IMR-90 (cell line): Measurements from ENCODE around the gene ARHGAP28. TPM values are rescaled to one million over a fixed set of nuclear protein-coding genes. Genes with fewer than 3 reads are reported as not detected.

Experiments
- ATAC-seq: fragments of 200-7000 bp; cut with Tn5 transposase; 2 replicates; pipeline ENCODE4 v1.9.1; 2020; ENCODE audit warnings: low read depth, mild to moderate bottlenecking, moderate library complexity
- BruUV-seq: library from RNA; stranded (reverse); fragments of 400-500 nt; replicated peaks from 2 replicates; lab custom pipeline; 2021; lab: Mats Ljungman, UMichigan
- CTCF ChIA-PET: fragments of 300-600 bp; formaldehyde crosslinking; extraction: SDS; loops from one replicate; lab custom pipeline; 2021; ENCODE audit warnings: antibody characterized with exemption; lab: Yijun Ruan, JAX
- POLR2A ChIA-PET: fragments of 300-600 bp; sonication (Branson Sonifier 250); formaldehyde crosslinking; loops from one replicate; lab custom pipeline; 2022; ENCODE audit warnings: antibody characterized with exemption; ENCODE audit not compliant: unreplicated experiment; lab: Charles Lee
- DNase-seq: peaks from one replicate; pipeline ENCODE4 v3.0.0; 2013
- H2AFZ ChIP-seq: replicated peaks from 2 replicates; pipeline ENCODE3; 2013; ENCODE audit warnings: low read length, mild to moderate bottlenecking; ENCODE audit not compliant: poor library complexity
- H2AK5ac ChIP-seq: 2 replicates; pipeline ENCODE4 v1.6.1; 2013; ENCODE audit warnings: low read depth, low read length, inconsistent platforms
- H2AK9ac ChIP-seq: replicated peaks from 2 replicates; pipeline ENCODE3; 2013; ENCODE audit warnings: mild to moderate bottlenecking, low read depth, low read length, moderate library complexity; ENCODE audit not compliant: poor library complexity
- H2BK120ac ChIP-seq: 2 replicates; pipeline ENCODE4 v1.6.1; 2013; ENCODE audit warnings: low read depth, low read length, inconsistent platforms
- H2BK15ac ChIP-seq: 3 replicates; pipeline ENCODE4 v1.6.1; 2013; ENCODE audit warnings: low read depth, low read length, inconsistent platforms
- H2BK20ac ChIP-seq: 2 replicates; pipeline ENCODE4 v1.6.1; 2013; ENCODE audit warnings: low read depth, mild to moderate bottlenecking, inconsistent platforms, low read length, moderate library complexity
- H2BK5ac ChIP-seq: 2 replicates; pipeline ENCODE4 v1.6.1; 2013; ENCODE audit warnings: mild to moderate bottlenecking, low read depth, low read length, inconsistent platforms; ENCODE audit not compliant: poor library complexity, severe bottlenecking
- H3K14ac ChIP-seq: replicated peaks from 2 replicates; pipeline ENCODE4 v1.6.1; 2013; ENCODE audit warnings: low read depth, low read length, inconsistent platforms
- H3K18ac ChIP-seq: 2 replicates; pipeline ENCODE4 v1.6.1; 2013; ENCODE audit warnings: low read depth, low read length, control low read depth
- H3K23ac ChIP-seq: 2 replicates; pipeline ENCODE4 v1.6.1; 2013; ENCODE audit warnings: low read depth, low read length, inconsistent platforms
- H3K27ac ChIP-seq: 2 replicates; pipeline ENCODE4 v1.5.1; 2013; ENCODE audit warnings: mild to moderate bottlenecking, control low read depth, low read length; ENCODE audit not compliant: insufficient read depth
- H3K27me3 ChIP-seq: 2 replicates; pipeline ENCODE4 v1.6.1; 2013; ENCODE audit warnings: low read length; ENCODE audit not compliant: control insufficient read depth, insufficient read depth
- H3K36me3 ChIP-seq: 2 replicates; pipeline ENCODE4 v1.6.1; 2013; ENCODE audit warnings: low read length, mixed read lengths; ENCODE audit not compliant: control insufficient read depth, insufficient read depth
- H3K4ac ChIP-seq: 2 replicates; pipeline ENCODE4 v1.6.1; 2013; ENCODE audit warnings: low read depth, low read length, inconsistent platforms
- H3K4me1 ChIP-seq: 2 replicates; pipeline ENCODE4 v1.6.1; 2013; ENCODE audit warnings: low read length, mixed read lengths; ENCODE audit not compliant: control insufficient read depth, insufficient read depth
- H3K4me2 ChIP-seq: 2 replicates; pipeline ENCODE4 v1.6.1; 2013; ENCODE audit warnings: low read depth, mild to moderate bottlenecking, control low read depth, low read length, moderate library complexity
- H3K4me3 ChIP-seq: 2 replicates; pipeline ENCODE4 v1.5.1; 2013; ENCODE audit warnings: low read depth, mild to moderate bottlenecking, control low read depth, low read length, moderate library complexity; ENCODE audit not compliant: insufficient read depth
- H3K56ac ChIP-seq: 2 replicates; pipeline ENCODE4 v1.6.1; 2013; ENCODE audit warnings: low read length, inconsistent platforms; ENCODE audit not compliant: insufficient read depth; ENCODE audit errors: extremely low read depth
- H3K79me1 ChIP-seq, 2 experiments: 2 replicates each; pipeline ENCODE4 v1.6.1; 2013; ENCODE audit warnings: low read length in 2 of 2, inconsistent platforms in 1 of 2, low read depth in 1 of 2
- H3K9ac ChIP-seq: 2 replicates; pipeline ENCODE4 v1.6.1; 2013; ENCODE audit warnings: low read depth, low read length, control low read depth
- H3K9me1 ChIP-seq: 2 replicates; pipeline ENCODE4 v1.6.1; 2013; ENCODE audit warnings: low read length, inconsistent platforms; ENCODE audit not compliant: insufficient read depth
- H3K9me3 ChIP-seq: 2 replicates; pipeline ENCODE4 v1.6.1; 2013; ENCODE audit warnings: low read length; ENCODE audit not compliant: control insufficient read depth, insufficient read depth
- H4K20me1 ChIP-seq: 2 replicates; pipeline ENCODE4 v1.6.1; 2013; ENCODE audit warnings: low read length, inconsistent platforms; ENCODE audit not compliant: insufficient read depth
- H4K5ac ChIP-seq: 2 replicates; pipeline ENCODE4 v1.6.1; 2013; ENCODE audit warnings: mild to moderate bottlenecking, low read depth, low read length, control low read depth
- H4K8ac ChIP-seq, 2 experiments: 2 replicates each; pipeline ENCODE4 v1.6.1; 2013; ENCODE audit warnings: low read depth in 2 of 2, low read length in 2 of 2, control low read depth in 1 of 2, inconsistent platforms in 1 of 2
- H4K91ac ChIP-seq: 2 replicates; pipeline ENCODE4 v1.6.1; 2013; ENCODE audit warnings: low read depth, low read length, inconsistent platforms; ENCODE audit not compliant: insufficient read depth
- CEBPB ChIP-seq: IDR thresholded peaks from 2 replicates; pipeline ENCODE4 v1.6.1; 2012; ENCODE audit warnings: low read depth, low read length, improper control_type of control experiment
- CTCF ChIP-seq: conservative IDR thresholded peaks from 2 replicates; pipeline ENCODE4 v1.5.1; 2012; ENCODE audit warnings: mild to moderate bottlenecking, low read depth, low read length, improper control_type of control experiment
- MAFK ChIP-seq: IDR thresholded peaks from 2 replicates; pipeline ENCODE4 v1.6.1; 2012; ENCODE audit warnings: low read depth, low read length, improper control_type of control experiment
- MXI1 ChIP-seq: IDR thresholded peaks from 2 replicates; pipeline ENCODE4 v1.6.1; 2012; ENCODE audit warnings: low read depth, mild to moderate bottlenecking, low read length, moderate library complexity, borderline replicate concordance
- NFE2L2 ChIP-seq: fragments of 150-350 bp; IDR thresholded peaks from 2 replicates; pipeline ENCODE4 v1.6.1; 2016; ENCODE audit warnings: low read depth, mild to moderate bottlenecking, low read length
- POLR2A ChIP-seq: IDR thresholded peaks from 2 replicates; pipeline ENCODE4 v1.6.1; 2012; ENCODE audit warnings: mild to moderate bottlenecking, low read depth, low read length
- RCOR1 ChIP-seq: IDR thresholded peaks from 2 replicates; pipeline ENCODE4 v1.6.1; 2012; ENCODE audit warnings: mild to moderate bottlenecking, low read length, improper control_type of control experiment; ENCODE audit not compliant: insufficient replicate concordance
- SMC3 ChIP-seq: fragments of 150-350 bp; IDR thresholded peaks from 2 replicates; pipeline ENCODE4 v1.6.1; 2016; ENCODE audit warnings: low read depth, mild to moderate bottlenecking, antibody characterized with exemption, low read length, moderate library complexity
- USF2 ChIP-seq: fragments of 150-350 bp; IDR thresholded peaks from 2 replicates; pipeline ENCODE4 v1.6.1; 2017; ENCODE audit warnings: mild to moderate bottlenecking, antibody characterized with exemption, low read length, low read depth
- WGBS, 2 experiments: methylation state at CpG; one replicate each; pipeline versions ENCODE4 v1.1.5 to v1.1.7; 2013; ENCODE audit warnings: missing lambda C conversion rate in 2 of 2; ENCODE audit not compliant: insufficient read length in 1 of 2; ENCODE audit errors: extremely low coverage in 2 of 2; 5-methylcytosine and 5-hydroxymethylcytosine counted together
- dilution Hi-C: fragments of 300-500 bp; cut with HindIII; formaldehyde crosslinking; loops from one replicate; pipeline ENCODE4 v1.14.3; 2018; ENCODE audit warnings: low sequenced_read_pairs; ENCODE audit not compliant: unreplicated experiment
- in situ Hi-C: fragments of 300-500 bp; cut with MboI; formaldehyde crosslinking; loops from 3 replicates; pipeline ENCODE4 v1.14.3; 2019; ENCODE audit warnings: low sequenced_read_pairs, inconsistent platforms, mixed read lengths
- intact Hi-C: fragments of 100-400 bp; cut with micrococcal nuclease; formaldehyde crosslinking; loops from 2 replicates; pipeline ENCODE4 v1.10.0; 2022
- polyA plus RNA-seq, 3 experiments: library from polyadenylated mRNA; depleted of rRNA; stranded (reverse); fragments of >200 nt; gene quantifications; 2 replicates each; pipeline ENCODE4 v1.2.3, GENCODE V29; 2012; ENCODE audit warnings: low replicate concordance in 1 of 3
- total RNA-seq: library from RNA; depleted of rRNA; stranded (reverse); fragments of >200 nt; gene quantifications from 2 replicates; pipeline ENCODE4 v1.2.3, GENCODE V29; 2012

Gene ARHGAP28
- total and polyA plus RNA-seq, 2 of the 4 experiments (the other 2 are of a cell fraction): 1.8 to 3.8 TPM

GRCh38 chr18:6785411-6785810 lies 55.9 kb downstream of the ARHGAP28 start:
- Histone ChIP-seq H4K91ac (peak overlapping the region; percentile 70), H3K9me1 (peaks cover 11% of the 10 kb centered on the region), H3K9ac (no peak overlapping the region), H2AK9ac (no peak overlapping the region), H4K5ac (peak overlapping the region; percentile 56), H3K18ac (peak overlapping the region; percentile 92), H3K79me1 (no peaks in the 10 kb centered on the region), H3K36me3 (peaks cover 5% of the 10 kb centered on the region; the same call in 1 of the 2 replicates), H2AK5ac (peak overlapping the region; percentile 44; the same call in 1 of the 2 replicates), H2BK120ac (peak overlapping the region; percentile 66), H2BK20ac (peak overlapping the region; percentile 38), H4K8ac (peak overlapping the region in 1 of 2 experiments; percentile 53; a peak in 3 of 4 replicates), H2AFZ (no peak overlapping the region), H3K4me1 (peaks cover 22% of the 10 kb centered on the region), H3K27ac (peak overlapping the region; percentile 50; the same call in 1 of the 2 replicates), H4K20me1 (no peaks in the 10 kb centered on the region), H3K9me3 (no peaks in the 10 kb centered on the region), H2BK15ac (peak overlapping the region; percentile 36; the same call in 2 of the 3 replicates), H3K14ac (peak overlapping the region; percentile 59), H2BK5ac (no peak overlapping the region), H3K27me3 (no peaks in the 10 kb centered on the region), H3K4me3 (no peak overlapping the region), H3K23ac (peak overlapping the region; percentile 27; the same call in 1 of the 2 replicates), H3K56ac (no peak overlapping the region), H3K4ac (peak overlapping the region; percentile 62), H3K4me2 (peak overlapping the region; percentile 55)
- TF ChIP-seq NFE2L2: no peak
- TF ChIP-seq MAFK: no peak
- TF ChIP-seq CEBPB: no peak
- no peak for TF ChIP-seq SMC3
- no peak for TF ChIP-seq USF2
- TF ChIP-seq RCOR1: no peak
- TF ChIP-seq POLR2A: no peak
- no peak for TF ChIP-seq CTCF
- TF ChIP-seq MXI1: no peak
- ChIA-PET CTCF (no interaction called here), POLR2A (interaction anchor here (0.6 kb wide), 1 partner anchor 44 kb away, joined by 9 read pairs; no protein-coding TSS in a partner anchor)
- in situ Hi-C loops (no loop called here), dilution Hi-C loops (no loop called here), intact Hi-C loops (no loop called here)
- BruUV-seq: no TSS peak
- DNase-seq (no peak), ATAC-seq (no peak)
- 100% methylated on average over 1 of the region's 3 CpGs; no CpG with 5 or more reads in 1 of the 2 experiments for WGBS, 2 experiments
